G401 (cell line): ENCODE data around the gene C19orf12. TPM values are rescaled to one million over a fixed set of nuclear protein-coding genes. Genes with fewer than 3 reads are reported as not detected.
A peak's percentile ranks its signal among the peaks of the same experiment; 100 is the strongest.
"Not testable (repeated sequence)": the region's sequence is repeated elsewhere in the genome, so short reads cannot be mapped to it uniquely, and the experiment has no call there.

ENCODE experiments used
- DNase-seq: peaks from one replicate; pipeline ENCODE4 v3.0.0-alpha.2; 2015; ENCODE audit warnings: low spot score
- in situ Hi-C: cut with HindIII; loops from 2 replicates; pipeline ENCODE4 v1.10.0; 2016; ENCODE audit warnings: low sequenced_read_pairs, mixed read lengths
- total RNA-seq: library from RNA; depleted of rRNA; stranded (reverse); fragments of >200 nt; shearing (Covaris generic); gene quantifications from 2 replicates; pipeline ENCODE4 v1.2.3, GENCODE V29; 2014

C19orf12 gene
- total RNA-seq, 1 experiment from 2014 or later = 29.9 TPM

GRCh38 chr19:29680937-29681336, 34.1 kb downstream of the C19orf12 start:
- in situ Hi-C loops = no loop called here
- DNase-seq = no peak

- DNase-seq = no peak
- in situ Hi-C loops = no loop called here
Measured at GRCh38 chr19:29680447-29680846, 34.6 kb downstream of the C19orf12 start.

- no peak for DNase-seq
- in situ Hi-C loops = no loop called here
Measured at GRCh38 chr19:29679598-29680210, 35.4 kb downstream of the C19orf12 start.

GRCh38 chr19:29678484-29679106, 36.5 kb downstream of the C19orf12 start:
- DNase-seq = peak; percentile 12
- in situ Hi-C loops = no loop called here

DNA sequence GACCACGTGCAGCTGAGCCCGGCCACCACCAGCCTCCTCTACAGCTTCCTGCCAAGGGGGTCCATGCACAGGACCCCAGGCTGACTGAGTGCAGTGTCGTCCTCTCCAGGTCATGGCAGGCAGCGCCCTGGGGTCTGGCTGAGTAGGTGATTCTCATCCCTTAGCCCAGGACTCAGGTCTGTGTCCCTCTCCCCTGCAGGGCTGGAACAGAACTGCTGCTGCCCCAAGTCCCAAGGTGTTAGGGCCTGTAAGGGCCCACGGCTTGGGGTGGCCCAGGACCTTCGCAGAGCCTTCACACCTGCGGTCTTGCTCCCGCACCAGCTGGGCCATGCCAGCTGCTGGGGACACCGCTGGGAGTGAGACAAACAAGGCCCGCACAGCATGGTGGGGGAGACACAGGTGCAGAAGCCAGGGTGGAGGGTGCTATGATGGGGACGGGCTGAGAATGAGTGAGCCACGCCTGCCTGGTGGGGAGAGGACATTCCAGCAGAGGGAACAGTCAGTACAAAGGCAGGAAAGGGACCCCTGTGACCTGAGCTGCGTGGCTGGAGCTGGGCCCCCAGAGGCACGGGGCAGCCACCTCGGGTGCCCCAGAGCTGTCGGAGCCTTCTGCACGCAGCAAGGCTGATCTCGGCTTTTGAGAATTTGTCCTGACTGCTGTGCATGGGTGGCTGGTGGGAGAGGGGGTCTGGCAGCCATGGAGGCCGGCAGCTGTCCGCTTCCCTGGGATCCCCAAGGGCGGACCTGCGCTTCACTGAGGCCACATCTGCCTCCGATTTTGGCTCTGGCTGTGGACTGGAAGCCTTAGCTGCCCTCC, 37.9 kb downstream of the C19orf12 start:
- in situ Hi-C loops = no loop called here
- DNase-seq = no peak

GRCh38 chr19:29676586-29676985, 38.5 kb downstream of the C19orf12 start:
- in situ Hi-C loops = no loop called here
- no peak for DNase-seq

DNA sequence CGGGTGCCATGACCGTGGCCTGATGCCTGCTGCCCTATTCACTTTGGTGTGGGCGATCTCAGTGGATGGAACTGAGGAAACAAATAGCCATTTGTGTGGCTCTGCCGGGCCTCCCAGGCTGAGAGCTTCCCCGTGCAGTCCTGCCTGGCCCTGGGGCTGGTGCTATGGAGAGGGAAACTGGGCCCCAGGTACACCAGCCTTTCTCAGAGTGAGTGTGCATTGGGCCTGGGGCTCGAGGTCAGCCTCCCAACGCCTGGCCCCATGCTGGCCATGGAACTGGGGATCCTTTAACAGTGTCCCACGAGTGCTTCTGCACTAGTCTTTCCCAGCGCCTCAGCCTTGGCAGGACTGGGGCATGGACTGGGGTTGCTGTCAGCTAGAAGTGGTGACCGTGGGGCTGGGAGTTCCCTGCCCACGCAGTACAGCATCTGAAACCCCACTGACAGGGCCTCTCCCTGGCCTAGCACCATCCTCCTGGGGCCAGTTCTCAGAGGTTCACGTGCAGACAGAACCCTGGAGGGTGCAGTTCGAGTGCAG, 39.3 kb downstream of the C19orf12 start:
- no peak for DNase-seq
- in situ Hi-C loops = no loop called here

GRCh38 chr19:29675120-29675649, 39.9 kb downstream of the C19orf12 start:
- in situ Hi-C loops = no loop called here
- DNase-seq = peak; percentile 87

GRCh38 chr19:29674374-29675119, 40.5 kb downstream of the C19orf12 start:
- in situ Hi-C loops = no loop called here

DNA sequence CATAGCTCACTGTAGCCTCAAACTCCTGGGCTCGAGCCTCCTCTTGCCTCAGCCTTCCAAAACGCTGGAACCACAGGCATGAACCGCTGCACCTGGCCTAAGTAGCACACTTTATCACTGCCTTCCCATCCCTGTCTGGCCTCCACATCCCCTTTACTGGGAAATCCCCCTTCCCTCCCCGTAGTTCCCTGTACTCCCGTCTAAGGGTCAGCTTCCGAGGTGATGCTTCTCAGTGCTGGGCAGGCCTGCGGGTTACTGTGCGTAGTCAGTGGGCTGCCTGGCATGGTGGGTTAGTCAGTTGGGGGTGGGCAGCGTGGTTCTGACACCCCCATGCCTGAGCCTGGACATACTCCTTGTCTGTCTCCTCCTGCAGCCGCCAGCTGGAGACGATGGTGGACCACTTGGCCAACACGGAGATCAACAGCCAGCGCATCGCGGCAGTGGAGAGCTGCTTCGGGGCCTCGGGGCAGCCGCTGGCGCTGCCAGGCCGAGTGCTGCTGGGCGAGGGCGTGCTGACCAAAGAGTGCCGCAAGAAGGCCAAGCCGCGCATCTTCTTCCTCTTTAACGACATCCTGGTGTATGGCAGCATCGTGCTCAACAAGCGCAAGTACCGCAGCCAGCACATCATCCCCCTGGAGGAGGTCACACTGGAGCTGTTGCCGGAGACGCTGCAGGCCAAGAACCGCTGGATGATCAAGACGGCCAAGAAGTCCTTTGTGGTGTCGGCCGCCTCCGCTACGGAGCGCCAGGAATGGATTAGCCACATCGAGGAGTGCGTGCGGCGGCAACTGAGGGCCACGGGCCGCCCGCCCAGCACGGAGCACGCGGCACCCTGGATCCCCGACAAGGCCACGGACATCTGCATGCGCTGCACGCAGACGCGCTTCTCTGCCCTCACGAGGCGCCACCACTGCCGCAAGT, 41.4 kb downstream of the C19orf12 start:
- in situ Hi-C loops = no loop called here
- DNase-seq = no peak

More at GRCh38 chr19:29674374-29675119, 40.5 kb downstream of the C19orf12 start:
- DNase-seq = no peak

DNA sequence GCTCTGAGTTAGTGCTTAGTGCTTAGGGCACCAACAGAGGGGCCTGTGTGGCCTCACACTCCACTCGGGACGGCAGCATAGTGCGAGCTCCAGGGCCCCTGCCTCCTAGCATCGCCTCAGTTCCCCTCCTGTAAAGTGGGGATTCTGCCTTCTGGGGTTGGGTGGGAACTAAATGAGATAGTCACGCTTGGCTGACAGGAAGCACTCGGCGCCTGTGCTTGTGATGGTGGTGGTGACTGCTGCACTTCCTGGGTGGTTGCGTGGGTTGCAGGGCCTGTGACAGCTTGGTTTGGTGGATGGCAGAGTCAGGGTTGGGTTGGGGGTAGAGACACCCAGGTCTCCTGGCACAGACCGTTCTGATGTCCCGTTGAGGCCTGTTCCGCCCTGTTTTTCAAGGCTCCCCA, 42.1 kb downstream of the C19orf12 start:
- DNase-seq = no peak
- in situ Hi-C loops = no loop called here

DNA sequence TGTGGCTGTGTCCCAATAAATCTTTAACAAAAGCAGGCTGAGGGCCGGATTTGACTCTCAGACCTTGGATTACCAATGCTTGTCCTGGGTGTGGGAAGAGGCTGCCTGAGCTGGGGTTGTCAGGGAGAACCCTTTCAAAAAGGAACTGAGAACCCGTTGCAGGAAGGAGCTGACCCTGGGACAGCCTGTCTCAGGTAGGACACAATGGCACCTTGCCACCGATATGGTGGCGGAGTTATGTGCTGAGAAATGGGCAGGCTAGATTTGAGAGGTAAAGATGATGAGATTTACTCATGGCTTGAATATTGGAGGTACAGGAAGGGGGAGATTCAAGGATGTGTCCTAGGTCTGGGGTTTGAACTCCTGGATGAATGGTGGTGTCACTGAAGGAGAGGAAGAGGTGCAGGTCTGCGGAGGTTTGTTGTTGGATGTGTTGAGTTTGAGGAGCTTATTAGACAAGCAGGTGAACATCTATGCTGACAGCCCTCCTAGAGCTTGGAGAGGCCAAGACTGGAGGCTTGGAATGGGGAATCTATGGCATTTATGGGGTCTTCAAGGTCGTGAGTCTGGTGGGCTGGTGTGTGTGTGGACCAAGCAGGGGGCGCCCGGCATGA, 42.6 kb downstream of the C19orf12 start:
- in situ Hi-C loops = no loop called here
- DNase-seq = no peak

GRCh38 chr19:29671393-29672160, 43.5 kb downstream of the C19orf12 start:
- peak; percentile 59 for DNase-seq
- in situ Hi-C loops = no loop called here

GRCh38 chr19:29671026-29671392, 44.1 kb downstream of the C19orf12 start:
- in situ Hi-C loops, DNase-seq: not testable (repeated sequence)

GRCh38 chr19:29670255-29670654, 44.8 kb downstream of the C19orf12 start:
- in situ Hi-C loops = no loop called here

DNA sequence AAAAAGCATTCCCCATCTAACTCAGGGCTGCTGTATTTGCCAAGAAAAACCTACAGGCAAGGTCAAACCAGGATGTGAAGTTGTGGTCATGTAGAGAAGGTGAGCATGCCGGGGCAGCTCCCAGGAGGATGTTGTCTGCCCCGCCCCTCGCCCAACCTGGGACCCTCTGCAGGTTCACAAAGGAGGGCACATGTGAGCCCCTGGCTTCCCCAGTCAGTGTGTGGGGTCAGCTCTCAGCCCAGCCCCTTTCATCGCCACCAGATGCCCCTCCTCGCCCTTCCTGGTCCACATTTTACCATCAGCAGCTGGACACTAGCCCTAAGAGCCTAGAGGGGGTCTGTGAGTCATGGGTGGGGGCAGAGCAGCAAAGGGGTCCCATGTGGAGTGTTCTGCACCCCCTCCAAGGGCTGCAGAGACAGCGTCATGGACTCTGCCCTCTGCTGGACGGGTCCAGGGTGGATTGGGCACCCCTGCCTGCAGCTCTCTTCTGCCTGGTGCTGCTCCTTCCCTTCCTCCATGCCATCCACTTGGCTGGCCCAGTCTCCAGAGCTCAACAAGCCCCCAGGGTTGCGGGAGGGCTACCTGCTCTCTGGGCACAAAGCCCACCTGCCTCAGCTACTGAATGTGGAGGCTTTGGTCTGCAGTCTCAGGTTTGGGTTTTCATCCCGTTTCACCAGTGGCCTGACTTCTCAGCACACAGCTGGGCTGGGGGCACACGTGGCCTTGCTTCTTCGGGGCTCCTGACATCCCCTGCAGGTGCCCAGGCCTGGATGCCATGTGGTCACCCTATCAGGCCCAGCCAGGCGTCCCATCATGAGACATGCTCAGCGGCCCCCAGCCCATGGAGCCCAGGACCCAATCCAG, 46.1 kb downstream of the C19orf12 start:
- DNase-seq = no peak
- in situ Hi-C loops = no loop called here

More at GRCh38 chr19:29670255-29670654, 44.8 kb downstream of the C19orf12 start:
- no peak for DNase-seq
